IMR-90 (cell line): ENCODE results near the gene TP53BP2. TPM values are rescaled to one million over a fixed set of nuclear protein-coding genes. Genes with fewer than 3 reads are reported as not detected.

Experiments used
- ATAC-seq: fragments of 200-7000 bp; cut with Tn5 transposase; 2 replicates; pipeline ENCODE4 v1.9.1; 2020; ENCODE audit warnings: low read depth, mild to moderate bottlenecking, moderate library complexity
- BruUV-seq: library from RNA; stranded (reverse); fragments of 400-500 nt; replicated peaks from 2 replicates; lab custom pipeline; 2021; lab: Mats Ljungman, UMichigan
- CTCF ChIA-PET: fragments of 300-600 bp; formaldehyde crosslinking; extraction: SDS; loops from one replicate; lab custom pipeline; 2021; ENCODE audit warnings: antibody characterized with exemption; lab: Yijun Ruan, JAX
- POLR2A ChIA-PET: fragments of 300-600 bp; sonication (Branson Sonifier 250); formaldehyde crosslinking; loops from one replicate; lab custom pipeline; 2022; ENCODE audit warnings: antibody characterized with exemption; ENCODE audit not compliant: unreplicated experiment; lab: Charles Lee
- DNase-seq: peaks from one replicate; pipeline ENCODE4 v3.0.0; 2013
- H2AFZ ChIP-seq: replicated peaks from 2 replicates; pipeline ENCODE3; 2013; ENCODE audit warnings: low read length, mild to moderate bottlenecking; ENCODE audit not compliant: poor library complexity
- H2AK5ac ChIP-seq: 2 replicates; pipeline ENCODE4 v1.6.1; 2013; ENCODE audit warnings: low read depth, low read length, inconsistent platforms
- H2AK9ac ChIP-seq: replicated peaks from 2 replicates; pipeline ENCODE3; 2013; ENCODE audit warnings: mild to moderate bottlenecking, low read depth, low read length, moderate library complexity; ENCODE audit not compliant: poor library complexity
- H2BK120ac ChIP-seq: 2 replicates; pipeline ENCODE4 v1.6.1; 2013; ENCODE audit warnings: low read depth, low read length, inconsistent platforms
- H2BK15ac ChIP-seq: 3 replicates; pipeline ENCODE4 v1.6.1; 2013; ENCODE audit warnings: low read depth, low read length, inconsistent platforms
- H2BK20ac ChIP-seq: 2 replicates; pipeline ENCODE4 v1.6.1; 2013; ENCODE audit warnings: low read depth, mild to moderate bottlenecking, inconsistent platforms, low read length, moderate library complexity
- H2BK5ac ChIP-seq: 2 replicates; pipeline ENCODE4 v1.6.1; 2013; ENCODE audit warnings: mild to moderate bottlenecking, low read depth, low read length, inconsistent platforms; ENCODE audit not compliant: poor library complexity, severe bottlenecking
- H3K14ac ChIP-seq: replicated peaks from 2 replicates; pipeline ENCODE4 v1.6.1; 2013; ENCODE audit warnings: low read depth, low read length, inconsistent platforms
- H3K18ac ChIP-seq: 2 replicates; pipeline ENCODE4 v1.6.1; 2013; ENCODE audit warnings: low read depth, low read length, control low read depth
- H3K23ac ChIP-seq: 2 replicates; pipeline ENCODE4 v1.6.1; 2013; ENCODE audit warnings: low read depth, low read length, inconsistent platforms
- H3K27ac ChIP-seq: 2 replicates; pipeline ENCODE4 v1.5.1; 2013; ENCODE audit warnings: mild to moderate bottlenecking, control low read depth, low read length; ENCODE audit not compliant: insufficient read depth
- H3K27me3 ChIP-seq: 2 replicates; pipeline ENCODE4 v1.6.1; 2013; ENCODE audit warnings: low read length; ENCODE audit not compliant: control insufficient read depth, insufficient read depth
- H3K36me3 ChIP-seq: 2 replicates; pipeline ENCODE4 v1.6.1; 2013; ENCODE audit warnings: low read length, mixed read lengths; ENCODE audit not compliant: control insufficient read depth, insufficient read depth
- H3K4ac ChIP-seq: 2 replicates; pipeline ENCODE4 v1.6.1; 2013; ENCODE audit warnings: low read depth, low read length, inconsistent platforms
- H3K4me1 ChIP-seq: 2 replicates; pipeline ENCODE4 v1.6.1; 2013; ENCODE audit warnings: low read length, mixed read lengths; ENCODE audit not compliant: control insufficient read depth, insufficient read depth
- H3K4me2 ChIP-seq: 2 replicates; pipeline ENCODE4 v1.6.1; 2013; ENCODE audit warnings: low read depth, mild to moderate bottlenecking, control low read depth, low read length, moderate library complexity
- H3K4me3 ChIP-seq: 2 replicates; pipeline ENCODE4 v1.5.1; 2013; ENCODE audit warnings: low read depth, mild to moderate bottlenecking, control low read depth, low read length, moderate library complexity; ENCODE audit not compliant: insufficient read depth
- H3K56ac ChIP-seq: 2 replicates; pipeline ENCODE4 v1.6.1; 2013; ENCODE audit warnings: low read length, inconsistent platforms; ENCODE audit not compliant: insufficient read depth; ENCODE audit errors: extremely low read depth
- H3K79me1 ChIP-seq, 2 experiments: 2 replicates each; pipeline ENCODE4 v1.6.1; 2013; ENCODE audit warnings: low read length in 2 of 2, inconsistent platforms in 1 of 2, low read depth in 1 of 2
- H3K9ac ChIP-seq: 2 replicates; pipeline ENCODE4 v1.6.1; 2013; ENCODE audit warnings: low read depth, low read length, control low read depth
- H3K9me1 ChIP-seq: 2 replicates; pipeline ENCODE4 v1.6.1; 2013; ENCODE audit warnings: low read length, inconsistent platforms; ENCODE audit not compliant: insufficient read depth
- H3K9me3 ChIP-seq: 2 replicates; pipeline ENCODE4 v1.6.1; 2013; ENCODE audit warnings: low read length; ENCODE audit not compliant: control insufficient read depth, insufficient read depth
- H4K20me1 ChIP-seq: 2 replicates; pipeline ENCODE4 v1.6.1; 2013; ENCODE audit warnings: low read length, inconsistent platforms; ENCODE audit not compliant: insufficient read depth
- H4K5ac ChIP-seq: 2 replicates; pipeline ENCODE4 v1.6.1; 2013; ENCODE audit warnings: mild to moderate bottlenecking, low read depth, low read length, control low read depth
- H4K8ac ChIP-seq, 2 experiments: 2 replicates each; pipeline ENCODE4 v1.6.1; 2013; ENCODE audit warnings: low read depth in 2 of 2, low read length in 2 of 2, control low read depth in 1 of 2, inconsistent platforms in 1 of 2
- H4K91ac ChIP-seq: 2 replicates; pipeline ENCODE4 v1.6.1; 2013; ENCODE audit warnings: low read depth, low read length, inconsistent platforms; ENCODE audit not compliant: insufficient read depth
- CEBPB ChIP-seq: IDR thresholded peaks from 2 replicates; pipeline ENCODE4 v1.6.1; 2012; ENCODE audit warnings: low read depth, low read length, improper control_type of control experiment
- CHD1 ChIP-seq: IDR thresholded peaks from 2 replicates; pipeline ENCODE4 v1.6.1; 2012; ENCODE audit warnings: low read depth, low read length, improper control_type of control experiment
- CTCF ChIP-seq: conservative IDR thresholded peaks from 2 replicates; pipeline ENCODE4 v1.5.1; 2012; ENCODE audit warnings: mild to moderate bottlenecking, low read depth, low read length, improper control_type of control experiment
- ELK1 ChIP-seq: fragments of 150-350 bp; IDR thresholded peaks from 2 replicates; pipeline ENCODE4 v1.6.1; 2016; ENCODE audit warnings: low read depth, mild to moderate bottlenecking, low read length, moderate library complexity, borderline replicate concordance
- FOS ChIP-seq: fragments of 150-350 bp; IDR thresholded peaks from 2 replicates; pipeline ENCODE4 v1.6.1; 2016; ENCODE audit warnings: low read depth, low read length
- MAFK ChIP-seq: IDR thresholded peaks from 2 replicates; pipeline ENCODE4 v1.6.1; 2012; ENCODE audit warnings: low read depth, low read length, improper control_type of control experiment
- MAZ ChIP-seq: IDR thresholded peaks from 2 replicates; pipeline ENCODE4 v1.6.1; 2012; ENCODE audit warnings: low read depth, mild to moderate bottlenecking, low read length, improper control_type of control experiment, moderate library complexity, borderline replicate concordance
- MXI1 ChIP-seq: IDR thresholded peaks from 2 replicates; pipeline ENCODE4 v1.6.1; 2012; ENCODE audit warnings: low read depth, mild to moderate bottlenecking, low read length, moderate library complexity, borderline replicate concordance
- NFE2L2 ChIP-seq: fragments of 150-350 bp; IDR thresholded peaks from 2 replicates; pipeline ENCODE4 v1.6.1; 2016; ENCODE audit warnings: low read depth, mild to moderate bottlenecking, low read length
- POLR2A ChIP-seq: IDR thresholded peaks from 2 replicates; pipeline ENCODE4 v1.6.1; 2012; ENCODE audit warnings: mild to moderate bottlenecking, low read depth, low read length
- RAD21 ChIP-seq: IDR thresholded peaks from 2 replicates; pipeline ENCODE4 v1.6.1; 2012; ENCODE audit warnings: low read length, improper control_type of control experiment
- RCOR1 ChIP-seq: IDR thresholded peaks from 2 replicates; pipeline ENCODE4 v1.6.1; 2012; ENCODE audit warnings: mild to moderate bottlenecking, low read length, improper control_type of control experiment; ENCODE audit not compliant: insufficient replicate concordance
- RFX5 ChIP-seq: IDR thresholded peaks from 2 replicates; pipeline ENCODE4 v1.8.0; 2012; ENCODE audit warnings: low read depth, mild to moderate bottlenecking, low read length, moderate library complexity
- SMC3 ChIP-seq: fragments of 150-350 bp; IDR thresholded peaks from 2 replicates; pipeline ENCODE4 v1.6.1; 2016; ENCODE audit warnings: low read depth, mild to moderate bottlenecking, antibody characterized with exemption, low read length, moderate library complexity
- USF2 ChIP-seq: fragments of 150-350 bp; IDR thresholded peaks from 2 replicates; pipeline ENCODE4 v1.6.1; 2017; ENCODE audit warnings: mild to moderate bottlenecking, antibody characterized with exemption, low read length, low read depth
- WGBS, 2 experiments: methylation state at CpG; one replicate each; pipeline versions ENCODE4 v1.1.5 to v1.1.7; 2013; ENCODE audit warnings: missing lambda C conversion rate in 2 of 2; ENCODE audit not compliant: insufficient read length in 1 of 2; ENCODE audit errors: extremely low coverage in 2 of 2; 5-methylcytosine and 5-hydroxymethylcytosine counted together
- dilution Hi-C: fragments of 300-500 bp; cut with HindIII; formaldehyde crosslinking; loops from one replicate; pipeline ENCODE4 v1.14.3; 2018; ENCODE audit warnings: low sequenced_read_pairs; ENCODE audit not compliant: unreplicated experiment
- in situ Hi-C: fragments of 300-500 bp; cut with MboI; formaldehyde crosslinking; loops from 3 replicates; pipeline ENCODE4 v1.14.3; 2019; ENCODE audit warnings: low sequenced_read_pairs, inconsistent platforms, mixed read lengths
- intact Hi-C: fragments of 100-400 bp; cut with micrococcal nuclease; formaldehyde crosslinking; loops from 2 replicates; pipeline ENCODE4 v1.10.0; 2022
- polyA plus RNA-seq, 3 experiments: library from polyadenylated mRNA; depleted of rRNA; stranded (reverse); fragments of >200 nt; gene quantifications; 2 replicates each; pipeline ENCODE4 v1.2.3, GENCODE V29; 2012; ENCODE audit warnings: low replicate concordance in 1 of 3
- total RNA-seq: library from RNA; depleted of rRNA; stranded (reverse); fragments of >200 nt; gene quantifications from 2 replicates; pipeline ENCODE4 v1.2.3, GENCODE V29; 2012

TP53BP2 gene
- total and polyA plus RNA-seq, 2 of the 4 experiments (the other 2 are of a cell fraction): 19.9 to 35.0 TPM

- no peak overlapping the region for H3K4ac ChIP-seq
- peaks cover 7% of the 10 kb centered on the region for H3K4me1 ChIP-seq
- no peaks in the 10 kb centered on the region for H4K20me1 ChIP-seq
- H4K8ac ChIP-seq: no peak overlapping the region
- peaks cover 17% of the 10 kb centered on the region for H3K9me1 ChIP-seq
- ATAC-seq (no peak), DNase-seq (no peak)
- no peak overlapping the region for H3K4me3 ChIP-seq
- peaks cover 86% of the 10 kb centered on the region for H3K36me3 ChIP-seq
- POLR2A ChIA-PET: no interaction called here
- peak overlapping the region; percentile 51 for H2AK9ac ChIP-seq
- no peak overlapping the region for H2BK20ac ChIP-seq
- no peak overlapping the region for H3K9ac ChIP-seq
- BruUV-seq: no TSS peak
- no peak overlapping the region for H3K4me2 ChIP-seq
- no peaks in the 10 kb centered on the region for H3K9me3 ChIP-seq
- no peak overlapping the region for H3K56ac ChIP-seq
- no peak overlapping the region for H2AK5ac ChIP-seq
- no peak overlapping the region for H3K27ac ChIP-seq
- H3K23ac ChIP-seq: no peak overlapping the region
- no peak overlapping the region for H2BK5ac ChIP-seq
- H3K27me3 ChIP-seq: no peaks in the 10 kb centered on the region
- H4K5ac ChIP-seq: no peak overlapping the region
- no peak overlapping the region for H3K18ac ChIP-seq
- no peak overlapping the region for H4K91ac ChIP-seq
- WGBS, 2 experiments: 95% methylated on average over 13 of the region's 20 CpGs; no CpG with 5 or more reads in 1 of the 2 experiments
- H2BK15ac ChIP-seq: no peak overlapping the region
- in situ Hi-C loops: no loop called here
- H2BK120ac ChIP-seq: no peak overlapping the region
- H3K79me1 ChIP-seq: peaks cover 36 to 76% of the 10 kb centered on the region in 2 experiments
- intact Hi-C loops: no loop called here
- no peak overlapping the region for H3K14ac ChIP-seq
- dilution Hi-C loops: no loop called here
- no peak overlapping the region for H2AFZ ChIP-seq
- CTCF ChIA-PET: no interaction called here
- no peak for TF ChIP-seq MAFK
- TF ChIP-seq SMC3: no peak
- TF ChIP-seq MAZ: no peak
- no peak for TF ChIP-seq ELK1
- no peak for TF ChIP-seq CTCF
- no peak for TF ChIP-seq RAD21
- no peak for TF ChIP-seq RCOR1
- TF ChIP-seq USF2: no peak
- no peak for TF ChIP-seq CHD1
- no peak for TF ChIP-seq RFX5
- TF ChIP-seq NFE2L2: no peak
- no peak for TF ChIP-seq MXI1
- TF ChIP-seq CEBPB: no peak
- no peak for TF ChIP-seq FOS
- no peak for TF ChIP-seq POLR2A
Measured at GRCh38 chr1:223756806-223757700, 88.7 kb downstream of the TP53BP2 start.
